Suprapubic skin (tissue), 4 donors: ENCODE results near the gene SORCS1.

Source experiments
- CTCF ChIP-seq, 2 donors: fragments of 200-600 bp in 1 of 2; fragments of 450-650 bp in 1 of 2; sonication (generic) in 1 of 2; IDR thresholded peaks; one replicate each; pipeline ENCODE4 v1.5.1; 2016 to 2019; ENCODE audit warnings: antibody characterized with exemption in 2 of 2, mild to moderate bottlenecking in 1 of 2, moderate library complexity in 1 of 2
- POLR2A ChIP-seq, 2 donors: fragments of 450-650 bp; IDR thresholded peaks; one replicate each; pipeline ENCODE4 v1.6.1; 2017; ENCODE audit warnings: antibody characterized with exemption in 2 of 2, mild to moderate bottlenecking in 2 of 2, moderate library complexity in 2 of 2
- POLR2AphosphoS5 ChIP-seq, 3 donors: sonication (generic); formaldehyde crosslinking; IDR thresholded peaks; one replicate each; pipeline ENCODE4 v1.6.1; 2017; ENCODE audit warnings: antibody characterized with exemption in 3 of 3

DNA sequence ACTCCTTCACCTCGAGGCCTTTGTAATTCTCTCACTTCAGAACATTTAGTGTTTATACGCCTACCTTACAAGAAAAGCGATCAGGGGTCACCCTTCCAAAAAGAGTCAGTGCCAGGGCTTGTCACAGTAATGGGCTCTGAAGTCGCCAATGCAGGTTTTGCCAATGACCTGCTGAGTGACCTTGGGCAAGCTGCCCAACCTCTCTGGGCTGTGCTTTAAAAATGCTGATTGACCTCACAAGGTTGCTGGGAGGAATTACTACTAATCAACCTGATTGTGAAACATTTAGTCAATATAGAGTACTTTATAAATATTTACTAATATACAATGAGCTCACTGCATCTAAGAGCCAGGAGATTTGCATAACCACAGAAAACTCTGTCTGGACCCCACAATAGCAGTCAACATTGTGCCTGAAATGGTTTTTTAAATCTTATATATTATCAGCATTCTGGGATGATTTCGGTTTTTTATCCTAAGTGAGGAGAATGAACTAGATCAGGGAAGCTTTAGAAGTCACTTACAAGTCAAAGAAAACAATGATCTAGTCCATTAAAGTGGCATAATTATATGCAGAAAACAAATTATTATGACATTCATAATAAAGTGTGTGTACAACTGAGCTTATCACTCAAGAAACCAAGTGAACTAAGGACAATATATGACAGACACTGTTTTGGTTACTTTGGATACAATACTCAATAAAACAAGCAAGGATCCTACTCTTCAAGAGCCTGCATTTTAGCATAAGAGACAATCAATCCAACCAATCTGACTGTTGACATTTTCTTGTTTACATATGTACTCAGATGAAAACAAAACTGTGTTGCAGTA, 290.5 kb downstream of the SORCS1 start:
- TF ChIP-seq POLR2A (IDR thresholded peaks at IDR 0.05) (no peak), CTCF (IDR thresholded peaks at IDR 0.05) (no peak), POLR2AphosphoS5 (IDR thresholded peaks at IDR 0.05) (no peak)
